Fibroblast of skin of abdomen (primary cell): ENCODE data around the gene GIN1.
A peak's percentile ranks its signal among the peaks of the same experiment; 100 is the strongest.

ENCODE experiments used
- DNase-seq: peaks from one replicate; pipeline ENCODE4 v3.0.0-alpha.2; 2013

GIN1 gene

GRCh38 chr5:103036601-103037000 is 83.3 kb downstream of the GIN1 start:
- DNase-seq = peak; percentile 33
